K562 (cell line): ENCODE results near the gene PHC3. TPM values are rescaled to one million over a fixed set of nuclear protein-coding genes. Genes with fewer than 3 reads are reported as not detected.
"Not testable (repeated sequence)": the region's sequence is repeated elsewhere in the genome, so short reads cannot be mapped to it uniquely, and the experiment has no call there.

Experiments used
- ATAC-seq: fragments of 200-7000 bp; cut with Tn5 transposase; 3 replicates; pipeline ENCODE4 v1.9.1; 2020; ENCODE audit warnings: moderate library complexity
- BruUV-seq: library from RNA; stranded (reverse); fragments of 400-500 nt; replicated peaks from 2 replicates; lab custom pipeline; 2021; lab: Mats Ljungman, UMichigan
- CTCF ChIA-PET: fragments of 300-600 bp; formaldehyde crosslinking; extraction: SDS; loops from one replicate; lab custom pipeline; 2021; ENCODE audit warnings: low intra/inter-chr PET ratio; lab: Yijun Ruan, JAX
- POLR2A ChIA-PET: fragments of 300-600, 350-650 bp; sonication (Branson Sonifier 250); formaldehyde crosslinking; extraction: SDS; loops from one replicate; lab custom pipeline; 2021; ENCODE audit warnings: antibody characterized with exemption, inconsistent platforms; lab: Yijun Ruan, JAX
- DNase-seq, 4 experiments: peaks; one replicate each; pipeline versions ENCODE4 v3.0.0 to v3.0.0-alpha.2; 2011 to 2018; ENCODE audit warnings: low spot score in 3 of 4, mixed read lengths in 3 of 4; ENCODE audit errors: extremely low read depth in 1 of 4
- FAIRE-seq: peaks from 2 replicates; lab custom pipeline; 2011; peaks lifted over from hg19 to GRCh38; lab: Jason Lieb, UNC
- H2AFZ ChIP-seq: 2 replicates; pipeline ENCODE4 v1.6.0; 2011; ENCODE audit warnings: low read depth, low read length, control low read depth, inconsistent platforms
- H3K27ac ChIP-seq: fragments of 200-600 bp; 3 replicates; pipeline ENCODE4 v1.8.0; 2011; ENCODE audit warnings: low read depth, mild to moderate bottlenecking, control low read depth, inconsistent platforms, low read length, moderate library complexity, mixed read lengths; ENCODE audit errors: extremely low read depth
- H3K27me3 ChIP-seq, 2 experiments: fragments of 300-600 bp in 1 of 2; 2 replicates in 1 of 2; 3 replicates in 1 of 2; pipeline versions ENCODE4 v1.6.0 to v1.8.0; 2011; ENCODE audit warnings: inconsistent platforms in 2 of 2, low read length in 2 of 2, mild to moderate bottlenecking in 1 of 2, mixed read lengths in 1 of 2, moderate library complexity in 1 of 2; ENCODE audit not compliant: control insufficient read depth in 2 of 2, insufficient read depth in 2 of 2
- H3K36me3 ChIP-seq: fragments of 300-600 bp; 3 replicates; pipeline ENCODE4 v1.8.0; 2011; ENCODE audit warnings: mild to moderate bottlenecking, low read length, inconsistent platforms; ENCODE audit not compliant: control insufficient read depth, insufficient read depth
- H3K4me1 ChIP-seq, 2 experiments: fragments of 200-600 bp in 1 of 2; replicated peaks in 1 of 2; 2 replicates in 1 of 2; 3 replicates in 1 of 2; pipeline versions ENCODE4 v1.5.1 to v1.8.0; 2011; ENCODE audit warnings: inconsistent platforms in 2 of 2, low read length in 2 of 2, mild to moderate bottlenecking in 1 of 2, mixed read lengths in 1 of 2, moderate library complexity in 1 of 2; ENCODE audit not compliant: control insufficient read depth in 2 of 2, insufficient read depth in 2 of 2
- H3K4me2 ChIP-seq: 2 replicates; pipeline ENCODE4 v1.6.1; 2011; ENCODE audit warnings: low read length, control low read depth, inconsistent platforms, mixed read lengths; ENCODE audit not compliant: insufficient read depth
- H3K4me3 ChIP-seq: fragments of 200-600 bp; sonication (generic), shearing (Covaris generic); 2 replicates; pipeline ENCODE4 v1.5.1; 2016; ENCODE audit warnings: control low read depth, inconsistent platforms
- H3K79me2 ChIP-seq: fragments of 200-600 bp; 3 replicates; pipeline ENCODE4 v1.8.0; 2011; ENCODE audit warnings: low read length, inconsistent platforms; ENCODE audit not compliant: control insufficient read depth, insufficient read depth
- H3K9ac ChIP-seq, 2 experiments: 2 replicates each; pipeline versions ENCODE4 v1.6.0 to v1.6.1; 2011; ENCODE audit warnings: low read depth in 2 of 2, low read length in 2 of 2, control low read depth in 1 of 2, inconsistent platforms in 1 of 2, mild to moderate bottlenecking in 1 of 2, mixed read lengths in 1 of 2; ENCODE audit not compliant: insufficient read depth in 1 of 2
- H3K9me1 ChIP-seq: one replicate; pipeline ENCODE4 v1.6.0; 2011; ENCODE audit warnings: inconsistent platforms, mild to moderate bottlenecking, low read length, moderate library complexity; ENCODE audit not compliant: control insufficient read depth, insufficient read depth
- H3K9me3 ChIP-seq: replicated peaks from 2 replicates; pipeline ENCODE4 v1.5.1; 2011; ENCODE audit warnings: low read depth, low read length, inconsistent platforms; ENCODE audit not compliant: control insufficient read depth, insufficient read depth
- H4K20me1 ChIP-seq: replicated peaks from 2 replicates; pipeline ENCODE4 v1.6.1; 2011; ENCODE audit warnings: low read length, inconsistent platforms, mixed read lengths; ENCODE audit not compliant: control insufficient read depth, insufficient read depth
- ARHGAP35 ChIP-seq: fragments of 450-650 bp; IDR thresholded peaks from 2 replicates; pipeline ENCODE4 v1.6.1; 2018; ENCODE audit not compliant: partially characterized antibody
- C11orf30 ChIP-seq: fragments of 450-650 bp; IDR thresholded peaks from 2 replicates; pipeline ENCODE4 v1.6.1; 2016; ENCODE audit warnings: low read depth, mild to moderate bottlenecking
- EWSR1 ChIP-seq: fragments of 450-650 bp; IDR thresholded peaks from 2 replicates; pipeline ENCODE4 v1.6.1; 2018; ENCODE audit warnings: borderline replicate concordance, mild to moderate bottlenecking, low read depth, moderate library complexity; ENCODE audit not compliant: partially characterized antibody
- FOXK2 ChIP-seq, 2 experiments: fragments of 450-650 bp; IDR thresholded peaks in 1 of 2; conservative IDR thresholded peaks in 1 of 2; 2 replicates each; pipeline ENCODE4 v1.6.1; 2016; ENCODE audit warnings: low read depth in 2 of 2, mild to moderate bottlenecking in 1 of 2
- HDAC1 ChIP-seq, 2 experiments: fragments of 450-650 bp; IDR thresholded peaks; 2 replicates each; pipeline ENCODE4 v1.6.1; 2016 to 2017; ENCODE audit warnings: inconsistent platforms in 1 of 2, mild to moderate bottlenecking in 1 of 2, moderate library complexity in 1 of 2
- HLTF ChIP-seq: fragments of 450-650 bp; IDR thresholded peaks from 2 replicates; pipeline ENCODE4 v1.6.1; 2016
- HNRNPUL1 ChIP-seq: fragments of 200-400 bp; formaldehyde crosslinking; IDR thresholded peaks from 2 replicates; pipeline ENCODE4 v1.6.1; 2017; ENCODE audit warnings: low read length
- MYBL2 ChIP-seq, 2 experiments: fragments of 450-650 bp in 1 of 2; sonication (generic) in 1 of 2; formaldehyde crosslinking in 1 of 2; IDR thresholded peaks; 2 replicates each; pipeline versions ENCODE4 v1.6.1 to v1.8.1; 2017 to 2022; ENCODE audit warnings: borderline replicate concordance in 1 of 2, inconsistent platforms in 1 of 2, low read depth in 1 of 2, mild to moderate bottlenecking in 1 of 2, missing genetic modification reagents in 1 of 2, moderate library complexity in 1 of 2
- SIRT6 ChIP-seq: IDR thresholded peaks from one replicate; pipeline ENCODE4 v1.6.1; 2012; ENCODE audit warnings: low read depth, mild to moderate bottlenecking, control low read depth, inconsistent platforms, low read length, moderate library complexity
- THRAP3 ChIP-seq: fragments of 450-650 bp; IDR thresholded peaks from 2 replicates; pipeline ENCODE4 v1.6.1; 2016; ENCODE audit warnings: mild to moderate bottlenecking, inconsistent platforms, borderline replicate concordance
- ZNF316 ChIP-seq: fragments of 450-650 bp; IDR thresholded peaks from 2 replicates; pipeline ENCODE4 v1.6.1; 2016
- WGBS: fragments of 100-300 bp; shearing (Covaris generic); methylation state at CpG from one replicate; pipeline ENCODE4 v1.1.6; 2016; ENCODE audit warnings: low coverage, mixed read lengths; ENCODE audit not compliant: insufficient coverage; ENCODE audit errors: missing lambda C conversion rate; 5-methylcytosine and 5-hydroxymethylcytosine counted together
- in situ Hi-C: fragments of 300-500 bp; cut with MboI; formaldehyde crosslinking; loops from 4 replicates; pipeline ENCODE4 v1.15.0; 2018; ENCODE audit warnings: inconsistent platforms, mixed read lengths
- intact Hi-C: fragments of 100-400 bp; cut with micrococcal nuclease; formaldehyde crosslinking; loops from 2 replicates; pipeline ENCODE4 v1.14.2; 2022
- polyA plus RNA-seq, 8 experiments: library from polyadenylated mRNA; depleted of rRNA in 4 of 8; stranded (reverse) in 5 of 8; unstranded in 3 of 8; fragments of >200 nt; fragmentation: Nextera tagmentation in 2 of 8; fragmentation: Illumina TruSeq in 1 of 8; extraction: Ambion mirVana in 2 of 8; extraction: Trizol in 1 of 8; gene quantifications; 2 replicates each; pipeline versions ENCODE4 v1.2.1 to v1.2.3, GENCODE V29; 2011 to 2014; ENCODE audit warnings: inconsistent platforms in 1 of 8, missing spikeins in 1 of 8
- total RNA-seq, 7 experiments: library from RNA; depleted of rRNA in 6 of 7; stranded (reverse); fragments of >200 nt in 6 of 7; fragmentation: Illumina TruSeq in 2 of 7; extraction: Trizol in 2 of 7; gene quantifications; 2 replicates each; pipeline versions ENCODE4 v1.2.1 to v1.2.3, GENCODE V29; 2011 to 2021; ENCODE audit warnings: low replicate concordance in 1 of 7
- TF ChIP-seq, protein P1 (sequence below): IDR thresholded peaks from 2 replicates; pipeline ENCODE4 v1.6.1; 2016; ENCODE audit warnings: missing genetic modification characterization, missing compliant biosample characterization
- TF ChIP-seq, protein P2 (sequence below): fragments of 250-450 bp; sonication (Bioruptor Pico); IDR thresholded peaks from 2 replicates; pipeline ENCODE4 v1.6.1; 2021; ENCODE audit warnings: mild to moderate bottlenecking

The PHC3 gene
- total and polyA plus RNA-seq, 9 of the 15 experiments (the other 6 are each of a cell fraction or from before 2014, with no cell fraction given): 3.1 to 21.6 (median 10.5) TPM

DNA sequence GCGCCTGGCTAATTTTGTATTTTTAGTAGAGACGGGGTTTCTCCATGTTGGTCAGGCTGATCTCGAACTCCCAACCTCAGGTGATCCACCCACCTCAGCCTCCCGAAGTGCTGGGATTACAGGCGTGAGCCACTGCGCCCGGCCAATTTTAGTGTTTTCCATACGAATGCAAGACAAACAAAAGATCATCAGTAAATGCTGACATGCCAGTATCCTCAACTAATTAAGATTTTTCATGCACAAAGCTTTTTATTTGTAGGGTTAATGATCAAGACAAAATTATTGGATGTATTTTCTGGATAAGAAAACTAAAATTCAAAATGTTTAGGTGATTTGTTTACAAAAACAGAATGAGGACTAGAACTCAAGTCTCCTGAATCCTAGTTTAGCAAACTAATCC, 67.4 kb downstream of the PHC3 start:
- DNase-seq, H3K9ac ChIP-seq, in situ Hi-C loops, H3K4me2 ChIP-seq, intact Hi-C loops, H3K4me3 ChIP-seq, H3K9me3 ChIP-seq, H2AFZ ChIP-seq, FAIRE-seq, BruUV-seq, H3K9me1 ChIP-seq, H3K79me2 ChIP-seq, H3K4me1 ChIP-seq, H3K27me3 ChIP-seq, CTCF ChIA-PET, ATAC-seq, H3K27ac ChIP-seq, H4K20me1 ChIP-seq: not testable (repeated sequence)
- WGBS: 97% methylated on average over 8 of the region's 8 CpGs
- POLR2A ChIA-PET: interaction anchor here (1.3 kb wide), 1 partner anchor 15 kb away, joined by 3 read pairs; no protein-coding TSS in a partner anchor
- peaks cover 63% of the 10 kb centered on the region for H3K36me3 ChIP-seq
- TF ChIP-seq C11orf30: peak; percentile 23; the same call in 1 of the 2 replicates
- peak; percentile 62 for TF ChIP-seq ZNF316

DNA sequence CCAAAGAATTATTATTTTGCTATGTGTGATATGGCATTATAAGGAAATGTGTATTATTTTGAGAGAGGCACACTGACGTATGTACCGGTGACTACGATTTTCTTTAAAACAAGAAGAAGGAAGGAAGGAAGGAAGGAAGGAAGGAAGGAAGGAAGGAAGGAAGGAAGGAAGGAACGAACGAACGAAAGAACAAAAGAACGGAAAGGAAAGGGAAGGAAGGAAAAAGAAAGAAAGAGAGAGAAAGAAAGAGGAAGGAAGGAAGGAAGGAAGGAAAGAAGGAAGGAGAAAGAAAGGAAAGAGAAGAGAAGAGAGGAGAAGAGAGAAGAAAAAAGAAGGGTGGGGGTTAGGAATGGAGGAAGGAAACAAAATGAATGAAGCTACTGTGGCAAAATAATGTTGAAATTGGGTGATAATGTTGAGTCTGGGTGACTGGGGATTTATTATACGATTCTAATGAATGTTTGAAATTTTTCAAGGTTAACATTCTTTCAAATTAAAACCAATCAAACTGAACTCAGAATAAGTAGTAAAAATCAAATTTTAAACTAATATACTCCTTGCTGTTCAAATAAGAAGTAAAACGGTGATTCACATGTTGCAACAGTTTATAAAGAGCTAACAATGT, 70.3 kb downstream of the PHC3 start:
- BruUV-seq: no TSS peak
- peaks cover 55% of the 10 kb centered on the region for H3K36me3 ChIP-seq
- no peak overlapping the region for H3K4me2 ChIP-seq
- ChIA-PET CTCF (interaction anchor here (0.7 kb wide), 1 partner anchor 12 kb away, joined by 4 read pairs; no protein-coding TSS in a partner anchor), POLR2A (interaction anchor here (0.6 to 0.8 kb wide), 2 partner anchors 10 to 160 kb away, joined by 3 read pairs; no protein-coding TSS in a partner anchor)
- no peaks in the 10 kb centered on the region for H3K27me3 ChIP-seq
- H3K9me3 ChIP-seq: no peaks in the 10 kb centered on the region
- no peaks in the 10 kb centered on the region for H3K4me1 ChIP-seq
- no peaks in the 10 kb centered on the region for H4K20me1 ChIP-seq
- H2AFZ ChIP-seq: no peak overlapping the region
- H3K9ac ChIP-seq: no peak overlapping the region
- in situ Hi-C loops: no loop called here
- intact Hi-C loops: no loop called here
- no peaks in the 10 kb centered on the region for H3K9me1 ChIP-seq
- WGBS: 87% methylated on average over 9 of the region's 9 CpGs
- DNase-seq (no peak), FAIRE-seq (no peak), ATAC-seq (no peak)
- H3K4me3 ChIP-seq: no peak overlapping the region
- TF ChIP-seq HNRNPUL1 (no peak), ARHGAP35 (peak; percentile 37), FOXK2 (conservative IDR thresholded peaks at IDR 0.05 in 1 of 2, IDR thresholded peaks at IDR 0.05 in 1 of 2; ENCODE audit: low read depth in 2 of 2) (no peak), HDAC1 (IDR thresholded peaks at IDR 0.05) (0 out of 4 replicates have a peak, but pooled peaks of 1 of the 2 experiments have one; percentile 27), SIRT6 (no peak), EWSR1 (no peak), MYBL2 (IDR thresholded peaks at IDR 0.05; ENCODE audit: low read depth) (peak; percentile 17; the same call in 1 of the 2 replicates), MYBL2 (CRISPR knock-in tag; IDR thresholded peaks at IDR 0.05; ENCODE audit: borderline replicate concordance) (no peak), HLTF (0 out of 2 replicates have a peak, but pooled peaks have one; percentile 29), THRAP3 (0 out of 2 replicates have a peak, but pooled peaks have one; percentile 40)
- TF ChIP-seq, protein P1, sequence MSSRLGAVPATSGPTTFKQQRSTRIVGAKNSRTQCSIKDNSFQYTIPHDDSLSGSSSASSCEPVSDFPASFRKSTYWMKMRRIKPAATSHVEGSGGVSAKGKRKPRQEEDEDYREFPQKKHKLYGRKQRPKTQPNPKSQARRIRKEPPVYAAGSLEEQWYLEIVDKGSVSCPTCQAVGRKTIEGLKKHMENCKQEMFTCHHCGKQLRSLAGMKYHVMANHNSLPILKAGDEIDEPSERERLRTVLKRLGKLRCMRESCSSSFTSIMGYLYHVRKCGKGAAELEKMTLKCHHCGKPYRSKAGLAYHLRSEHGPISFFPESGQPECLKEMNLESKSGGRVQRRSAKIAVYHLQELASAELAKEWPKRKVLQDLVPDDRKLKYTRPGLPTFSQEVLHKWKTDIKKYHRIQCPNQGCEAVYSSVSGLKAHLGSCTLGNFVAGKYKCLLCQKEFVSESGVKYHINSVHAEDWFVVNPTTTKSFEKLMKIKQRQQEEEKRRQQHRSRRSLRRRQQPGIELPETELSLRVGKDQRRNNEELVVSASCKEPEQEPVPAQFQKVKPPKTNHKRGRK: peak; percentile 88
- TF ChIP-seq, protein P2, sequence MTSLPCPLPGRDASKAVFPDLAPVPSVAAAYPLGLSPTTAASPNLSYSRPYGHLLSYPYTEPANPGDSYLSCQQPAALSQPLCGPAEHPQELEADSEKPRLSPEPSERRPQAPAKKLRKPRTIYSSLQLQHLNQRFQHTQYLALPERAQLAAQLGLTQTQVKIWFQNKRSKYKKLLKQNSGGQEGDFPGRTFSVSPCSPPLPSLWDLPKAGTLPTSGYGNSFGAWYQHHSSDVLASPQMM (CRISPR knock-in tag): no peak
- H3K27ac ChIP-seq: no peak overlapping the region
- H3K79me2 ChIP-seq: no peaks in the 10 kb centered on the region
